HepG2 (cell line): Measurements from ENCODE around the gene C1orf35. TPM values are rescaled to one million over a fixed set of nuclear protein-coding genes. Genes with fewer than 3 reads are reported as not detected.

ENCODE experiments used
- ATAC-seq: fragments of 200-7000 bp; cut with Tn5 transposase; 3 replicates; pipeline ENCODE4 v1.9.1; 2020; ENCODE audit warnings: mild to moderate bottlenecking, moderate library complexity
- BruUV-seq: library from RNA; stranded (reverse); fragments of 400-500 nt; replicated peaks from 2 replicates; lab custom pipeline; 2021; lab: Mats Ljungman, UMichigan
- CTCF ChIA-PET: fragments of 300-600 bp; formaldehyde crosslinking; extraction: SDS; loops from one replicate; lab custom pipeline; 2021; ENCODE audit warnings: low total read pairs, inconsistent platforms, low intra/inter-chr PET ratio; lab: Yijun Ruan, JAX
- POLR2A ChIA-PET: fragments of 350-600 bp; sonication (Branson Sonifier 250); formaldehyde crosslinking; loops from one replicate; lab custom pipeline; 2020; ENCODE audit warnings: antibody characterized with exemption, inconsistent platforms; lab: Yijun Ruan, JAX
- DNase-seq: peaks from one replicate; pipeline ENCODE4 v3.0.0-alpha.2; 2015; ENCODE audit warnings: low spot score
- FAIRE-seq: peaks from 3 replicates; lab custom pipeline; 2011; peaks lifted over from hg19 to GRCh38; lab: Jason Lieb, UNC
- H2AFZ ChIP-seq: one replicate; pipeline ENCODE4 v1.6.1; 2011; ENCODE audit warnings: low read length, inconsistent platforms
- H3K27ac ChIP-seq: fragments of 300-600 bp; 3 replicates; pipeline ENCODE4 v1.8.0; 2011; ENCODE audit warnings: mixed run types, mild to moderate bottlenecking, mixed read lengths, low read length, inconsistent platforms; ENCODE audit not compliant: insufficient read depth; ENCODE audit errors: extremely low read length
- H3K27me3 ChIP-seq, 2 experiments: fragments of 200-600 bp in 1 of 2; 2 replicates in 1 of 2; 3 replicates in 1 of 2; pipeline versions ENCODE4 v1.6.0 to v1.8.0; 2011; ENCODE audit warnings: low read length in 2 of 2, mild to moderate bottlenecking in 2 of 2, moderate library complexity in 2 of 2, inconsistent platforms in 1 of 2; ENCODE audit not compliant: insufficient read depth in 2 of 2, control insufficient read depth in 1 of 2
- H3K36me3 ChIP-seq, 2 experiments: fragments of 200-600 bp in 1 of 2; replicated peaks in 1 of 2; 2 replicates in 1 of 2; 3 replicates in 1 of 2; pipeline versions ENCODE4 v1.5.1 to v1.8.0; 2011; ENCODE audit warnings: low read length in 2 of 2, inconsistent platforms in 1 of 2; ENCODE audit not compliant: insufficient read depth in 2 of 2, control insufficient read depth in 1 of 2
- H3K4me1 ChIP-seq: 2 replicates; pipeline ENCODE4 v1.5.1; 2012; ENCODE audit warnings: low read length, inconsistent platforms; ENCODE audit not compliant: insufficient read depth
- H3K4me2 ChIP-seq: 2 replicates; pipeline ENCODE4 v1.6.0; 2011; ENCODE audit warnings: low read depth, low read length, inconsistent platforms
- H3K4me3 ChIP-seq, 3 experiments: fragments of 200-600 bp in 1 of 3; sonication (generic), shearing (Covaris generic) in 1 of 3; replicated peaks in 1 of 3; 2 replicates each; pipeline ENCODE4 v1.5.1; 2011 to 2016; ENCODE audit warnings: low read length in 3 of 3, inconsistent platforms in 2 of 3, low read depth in 2 of 3, mild to moderate bottlenecking in 2 of 3, control low read depth in 1 of 3, mixed read lengths in 1 of 3; ENCODE audit not compliant: insufficient read depth in 1 of 3
- H3K79me2 ChIP-seq: one replicate; pipeline ENCODE4 v1.6.1; 2011; ENCODE audit warnings: low read length, inconsistent platforms; ENCODE audit not compliant: insufficient read depth
- H3K9ac ChIP-seq: 2 replicates; pipeline ENCODE4 v1.6.0; 2011; ENCODE audit warnings: mild to moderate bottlenecking, low read depth, low read length, inconsistent platforms; ENCODE audit not compliant: insufficient read depth
- H3K9me3 ChIP-seq: 2 replicates; pipeline ENCODE4 v1.5.1; 2012; ENCODE audit warnings: mild to moderate bottlenecking, low read length
- H4K20me1 ChIP-seq: 2 replicates; pipeline ENCODE4 v1.6.0; 2011; ENCODE audit warnings: inconsistent platforms, mild to moderate bottlenecking, low read length, moderate library complexity; ENCODE audit not compliant: insufficient read depth
- AKAP8 ChIP-seq: sonication (generic); formaldehyde crosslinking; IDR thresholded peaks from 2 replicates; pipeline ENCODE4 v1.5.1; 2020; ENCODE audit warnings: mild to moderate bottlenecking, missing genetic modification reagents
- CBX2 ChIP-seq, 2 experiments: fragments of 200-600 bp in 1 of 2; sonication (generic); formaldehyde crosslinking in 1 of 2; IDR thresholded peaks; 2 replicates each; pipeline versions ENCODE4 v1.7.0 to v1.8.1; 2018 to 2022; ENCODE audit warnings: low read depth in 2 of 2, low read length in 1 of 2, mild to moderate bottlenecking in 1 of 2, missing genetic modification reagents in 1 of 2
- HDAC6 ChIP-seq: fragments of 200-600 bp; sonication (generic); IDR thresholded peaks from 2 replicates; pipeline ENCODE4 v1.7.0; 2017; ENCODE audit warnings: mild to moderate bottlenecking, antibody characterized with exemption, low read length, low read depth
- HOXA7 ChIP-seq: sonication (generic); formaldehyde crosslinking; IDR thresholded peaks from 2 replicates; pipeline ENCODE4 v1.8.1; 2022; ENCODE audit warnings: mild to moderate bottlenecking, missing genetic modification reagents, moderate library complexity
- PTBP1 ChIP-seq: fragments of 200-400 bp; formaldehyde crosslinking; IDR thresholded peaks from 2 replicates; pipeline ENCODE4 v1.6.1; 2018; ENCODE audit warnings: low read length, low read depth; ENCODE audit not compliant: poor library complexity, severe bottlenecking
- RBM39 ChIP-seq: fragments of 200-400 bp; formaldehyde crosslinking; IDR thresholded peaks from one replicate; pipeline ENCODE4 v1.6.1; 2018; ENCODE audit warnings: antibody characterized with exemption, mild to moderate bottlenecking, low read depth, low read length; ENCODE audit not compliant: poor library complexity, severe bottlenecking
- RELA ChIP-seq: sonication (generic); formaldehyde crosslinking; IDR thresholded peaks from 2 replicates; pipeline ENCODE4 v1.4.0; 2020; ENCODE audit warnings: missing genetic modification reagents
- RFX3 ChIP-seq: IDR thresholded peaks from 2 replicates; pipeline ENCODE4 v1.6.1; 2016; ENCODE audit warnings: missing biosample characterization, missing genetic modification reagents
- RFXAP ChIP-seq: sonication (generic); formaldehyde crosslinking; IDR thresholded peaks from 2 replicates; pipeline ENCODE4 v1.4.0; 2020; ENCODE audit warnings: missing genetic modification reagents, borderline replicate concordance
- SIX4 ChIP-seq: sonication (generic); formaldehyde crosslinking; IDR thresholded peaks from 2 replicates; pipeline ENCODE4 v1.4.0; 2020; ENCODE audit warnings: missing genetic modification reagents
- TBL1XR1 ChIP-seq: fragments of 150-350 bp; IDR thresholded peaks from 2 replicates; pipeline ENCODE4 v1.6.1; 2014; ENCODE audit warnings: borderline replicate concordance, low read length; ENCODE audit not compliant: partially characterized antibody
- ZNF225 ChIP-seq: sonication (generic); formaldehyde crosslinking; IDR thresholded peaks from 2 replicates; pipeline ENCODE4 v1.4.0; 2020; ENCODE audit warnings: mild to moderate bottlenecking, missing genetic modification reagents
- ZNF282 ChIP-seq: fragments of 450-650 bp; IDR thresholded peaks from 2 replicates; pipeline ENCODE4 v1.6.1; 2018; ENCODE audit not compliant: partially characterized antibody
- ZNF326 ChIP-seq: sonication (generic); formaldehyde crosslinking; IDR thresholded peaks from 2 replicates; pipeline ENCODE4 v1.4.0; 2020; ENCODE audit warnings: missing genetic modification reagents, borderline replicate concordance
- ZNF780A ChIP-seq: sonication (generic); formaldehyde crosslinking; IDR thresholded peaks from 2 replicates; pipeline ENCODE4 v1.8.0; 2022; ENCODE audit warnings: mild to moderate bottlenecking, missing genetic modification reagents, moderate library complexity
- WGBS: methylation state at CpG from one replicate; pipeline ENCODE4 v1.1.6; 2017; ENCODE audit warnings: low lambda C conversion rate; 5-methylcytosine and 5-hydroxymethylcytosine counted together
- in situ Hi-C: cut with HindIII; loops from 2 replicates; pipeline ENCODE4 v1.10.0; 2017; ENCODE audit warnings: low pct_unique_long_range_greater_than_20kb; ENCODE audit not compliant: extremely low pct_ligation_motif_present
- intact Hi-C: fragments of 100-400 bp; cut with micrococcal nuclease; formaldehyde crosslinking; loops from one replicate; pipeline ENCODE4 v1.10.0; 2022; ENCODE audit not compliant: unreplicated experiment
- polyA plus RNA-seq, 8 experiments: library from polyadenylated mRNA; depleted of rRNA in 3 of 8; stranded (reverse) in 7 of 8; unstranded in 1 of 8; fragments of >200 nt; fragmentation: Illumina TruSeq in 4 of 8; extraction: Trizol in 4 of 8; gene quantifications; 2 replicates each; pipeline versions ENCODE4 v1.2.1 to v1.2.3, GENCODE V29; 2011 to 2016; ENCODE audit warnings: low read depth in 4 of 8, missing spikeins in 1 of 8, mixed read lengths in 1 of 8; ENCODE audit not compliant: insufficient read depth in 1 of 8
- total RNA-seq, 5 experiments: library from RNA; depleted of rRNA; stranded (reverse); fragments of >200 nt; fragmentation: Illumina TruSeq; extraction: Trizol; gene quantifications; 2 replicates each; pipeline ENCODE4 v1.2.3, GENCODE V29; 2016; ENCODE audit warnings: low read depth in 1 of 5
- TF ChIP-seq, protein P1 (sequence below): sonication (generic); formaldehyde crosslinking; IDR thresholded peaks from 2 replicates; pipeline ENCODE4 v1.4.0; 2020; ENCODE audit warnings: missing genetic modification reagents
- TF ChIP-seq, protein P2 (sequence below): sonication (generic); formaldehyde crosslinking; conservative IDR thresholded peaks from 2 replicates; pipeline ENCODE4 v1.8.0; 2022; ENCODE audit warnings: low read depth, missing genetic modification reagents
- TF ChIP-seq, protein P3 (sequence below): sonication (generic); formaldehyde crosslinking; IDR thresholded peaks from 2 replicates; pipeline ENCODE4 v1.5.1; 2020; ENCODE audit warnings: mild to moderate bottlenecking, missing genetic modification reagents, moderate library complexity

C1orf35 gene
- total and polyA plus RNA-seq, 2 of the 13 experiments (the other 11 are each of a cell fraction or from before 2014, with no cell fraction given) = 8.1 to 19.3 TPM

DNA sequence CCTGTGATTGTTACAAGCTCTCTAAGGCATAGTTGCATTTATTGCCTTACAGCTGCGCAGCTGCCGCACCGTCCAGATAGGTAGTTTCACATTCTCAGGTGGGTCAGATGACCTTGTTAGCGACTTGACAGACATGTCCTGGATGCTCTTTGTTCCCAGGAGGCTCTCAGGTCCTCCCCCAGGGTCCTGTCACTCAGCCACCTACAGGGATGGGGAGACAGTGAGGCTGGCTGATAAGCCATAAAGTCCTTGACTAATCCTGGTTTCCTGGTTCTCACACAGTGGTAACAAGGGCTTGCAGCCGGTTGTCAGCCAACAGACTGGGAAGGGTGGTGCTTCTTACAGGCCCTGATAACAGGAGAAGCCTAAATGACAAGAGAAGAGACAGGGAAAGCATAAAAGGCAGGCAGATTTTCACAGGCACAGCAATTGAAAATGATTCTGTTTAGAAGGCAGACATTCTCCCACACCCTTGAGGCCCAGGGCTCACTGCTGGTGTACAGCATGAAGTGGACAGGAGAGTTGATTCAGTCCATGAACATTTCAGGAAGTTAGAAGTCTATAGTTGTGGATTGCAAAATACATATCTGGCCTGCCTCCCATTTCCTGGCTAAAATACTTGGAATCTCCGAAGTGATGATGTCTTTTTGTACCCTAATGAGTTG lies 17.7 kb downstream of the C1orf35 start:
- WGBS = 29% methylated on average over 2 of the region's 6 CpGs
- Histone ChIP-seq H3K9ac (peak overlapping the region; percentile 100; the same call in 1 of the 2 replicates), H3K4me3 (peak overlapping the region; percentile 82 to 100 (median 85); a peak in 5 of 6 replicates), H3K4me2 (peak overlapping the region; percentile 91), H2AFZ (no peak overlapping the region), H3K4me1 (peaks cover 72% of the 10 kb centered on the region), H3K79me2 (peaks cover 91% of the 10 kb centered on the region), H3K27me3 (no peaks in the 10 kb centered on the region; a peak in 1 of 5 replicates), H4K20me1 (peaks cover 71% of the 10 kb centered on the region), H3K9me3 (no peaks in the 10 kb centered on the region), H3K27ac (no peak overlapping the region), H3K36me3 (peaks cover 6 to 38% of the 10 kb centered on the region in 2 experiments)
- intact Hi-C loops = loop anchor here (10.0 kb wide), 1 partner anchor 1151 kb away; no protein-coding TSS in a partner anchor
- peak; percentile 7 for ATAC-seq
- FAIRE-seq = peak; percentile 64
- ChIA-PET CTCF (no interaction called here), POLR2A (interaction anchor here (2.0 kb wide), 1 partner anchor 15 kb away, joined by 5 read pairs; no protein-coding TSS in a partner anchor)
- no TSS peak for BruUV-seq
- peak; percentile 63 for DNase-seq
- in situ Hi-C loops = no loop called here
- TF ChIP-seq SIX4 (CRISPR knock-in tag) (no peak), HDAC6 (no peak), PTBP1 (no peak), AKAP8 (CRISPR knock-in tag) (no peak; the same call in 1 of the 2 replicates), ZNF225 (CRISPR knock-in tag) (no peak), ZNF282 (no peak), ZNF780A (CRISPR knock-in tag) (no peak), TBL1XR1 (no peak), RBM39 (no peak), HOXA7 (CRISPR knock-in tag) (no peak), CBX2 (IDR thresholded peaks at IDR 0.05; ENCODE audit: low read depth, low read length) (no peak), CBX2 (CRISPR knock-in tag; IDR thresholded peaks at IDR 0.05; ENCODE audit: low read depth) (no peak), RFXAP (CRISPR knock-in tag) (no peak), RELA (no peak), RFX3 (CRISPR knock-in tag) (no peak), ZNF326 (peak; percentile 47; the same call in 1 of the 2 replicates)
- TF ChIP-seq, protein P1, sequence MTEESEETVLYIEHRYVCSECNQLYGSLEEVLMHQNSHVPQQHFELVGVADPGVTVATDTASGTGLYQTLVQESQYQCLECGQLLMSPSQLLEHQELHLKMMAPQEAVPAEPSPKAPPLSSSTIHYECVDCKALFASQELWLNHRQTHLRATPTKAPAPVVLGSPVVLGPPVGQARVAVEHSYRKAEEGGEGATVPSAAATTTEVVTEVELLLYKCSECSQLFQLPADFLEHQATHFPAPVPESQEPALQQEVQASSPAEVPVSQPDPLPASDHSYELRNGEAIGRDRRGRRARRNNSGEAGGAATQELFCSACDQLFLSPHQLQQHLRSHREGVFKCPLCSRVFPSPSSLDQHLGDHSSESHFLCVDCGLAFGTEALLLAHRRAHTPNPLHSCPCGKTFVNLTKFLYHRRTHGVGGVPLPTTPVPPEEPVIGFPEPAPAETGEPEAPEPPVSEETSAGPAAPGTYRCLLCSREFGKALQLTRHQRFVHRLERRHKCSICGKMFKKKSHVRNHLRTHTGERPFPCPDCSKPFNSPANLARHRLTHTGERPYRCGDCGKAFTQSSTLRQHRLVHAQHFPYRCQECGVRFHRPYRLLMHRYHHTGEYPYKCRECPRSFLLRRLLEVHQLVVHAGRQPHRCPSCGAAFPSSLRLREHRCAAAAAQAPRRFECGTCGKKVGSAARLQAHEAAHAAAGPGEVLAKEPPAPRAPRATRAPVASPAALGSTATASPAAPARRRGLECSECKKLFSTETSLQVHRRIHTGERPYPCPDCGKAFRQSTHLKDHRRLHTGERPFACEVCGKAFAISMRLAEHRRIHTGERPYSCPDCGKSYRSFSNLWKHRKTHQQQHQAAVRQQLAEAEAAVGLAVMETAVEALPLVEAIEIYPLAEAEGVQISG = no peak
- TF ChIP-seq, protein P2, sequence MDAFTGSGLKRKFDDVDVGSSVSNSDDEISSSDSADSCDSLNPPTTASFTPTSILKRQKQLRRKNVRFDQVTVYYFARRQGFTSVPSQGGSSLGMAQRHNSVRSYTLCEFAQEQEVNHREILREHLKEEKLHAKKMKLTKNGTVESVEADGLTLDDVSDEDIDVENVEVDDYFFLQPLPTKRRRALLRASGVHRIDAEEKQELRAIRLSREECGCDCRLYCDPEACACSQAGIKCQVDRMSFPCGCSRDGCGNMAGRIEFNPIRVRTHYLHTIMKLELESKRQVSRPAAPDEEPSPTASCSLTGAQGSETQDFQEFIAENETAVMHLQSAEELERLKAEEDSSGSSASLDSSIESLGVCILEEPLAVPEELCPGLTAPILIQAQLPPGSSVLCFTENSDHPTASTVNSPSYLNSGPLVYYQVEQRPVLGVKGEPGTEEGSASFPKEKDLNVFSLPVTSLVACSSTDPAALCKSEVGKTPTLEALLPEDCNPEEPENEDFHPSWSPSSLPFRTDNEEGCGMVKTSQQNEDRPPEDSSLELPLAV (CRISPR knock-in tag) = no peak
- TF ChIP-seq, protein P3, sequence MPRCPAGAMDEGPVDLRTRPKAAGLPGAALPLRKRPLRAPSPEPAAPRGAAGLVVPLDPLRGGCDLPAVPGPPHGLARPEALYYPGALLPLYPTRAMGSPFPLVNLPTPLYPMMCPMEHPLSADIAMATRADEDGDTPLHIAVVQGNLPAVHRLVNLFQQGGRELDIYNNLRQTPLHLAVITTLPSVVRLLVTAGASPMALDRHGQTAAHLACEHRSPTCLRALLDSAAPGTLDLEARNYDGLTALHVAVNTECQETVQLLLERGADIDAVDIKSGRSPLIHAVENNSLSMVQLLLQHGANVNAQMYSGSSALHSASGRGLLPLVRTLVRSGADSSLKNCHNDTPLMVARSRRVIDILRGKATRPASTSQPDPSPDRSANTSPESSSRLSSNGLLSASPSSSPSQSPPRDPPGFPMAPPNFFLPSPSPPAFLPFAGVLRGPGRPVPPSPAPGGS (CRISPR knock-in tag) = no peak
